Erythroblast (primary cell): ENCODE data around the gene RSU1.

Experiments used
- GATA1 ChIP-seq: IDR thresholded peaks from 2 replicates; pipeline ENCODE4 v1.6.1; 2011; ENCODE audit warnings: low read depth, mild to moderate bottlenecking, control low read depth, low read length, moderate library complexity
- POLR2A ChIP-seq: IDR thresholded peaks from 2 replicates; pipeline ENCODE4 v1.6.1; 2011; ENCODE audit warnings: mild to moderate bottlenecking, low read length

DNA sequence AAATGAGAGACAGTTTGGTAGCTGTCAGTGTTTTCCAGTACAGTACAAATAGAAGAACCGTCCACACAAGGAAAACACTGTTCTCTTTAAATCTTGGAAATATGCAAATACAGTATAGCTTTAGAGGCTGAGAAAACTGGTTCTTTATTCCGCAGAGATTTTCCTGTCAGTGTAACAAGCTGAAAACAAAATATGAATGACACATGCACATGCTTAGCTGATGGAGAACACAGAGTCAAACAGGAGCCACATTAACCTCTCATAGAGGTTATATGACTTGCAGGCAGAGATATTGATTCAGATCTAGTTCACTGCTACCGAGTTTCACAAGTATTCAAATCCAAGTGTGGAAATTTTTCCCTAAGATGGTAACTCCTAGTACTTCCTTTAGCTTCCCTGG, 160.3 kb downstream of the RSU1 start:
- TF ChIP-seq POLR2A (no peak), GATA1 (no peak)
